GM12865 (cell line): Measurements from ENCODE around the gene FASTK.

Experiments
- DNase-seq: peaks from one replicate; pipeline ENCODE4 v3.0.0; 2010; ENCODE audit warnings: low read depth
- H3K4me3 ChIP-seq: 2 replicates; pipeline ENCODE4 v1.5.1; 2011; ENCODE audit warnings: mild to moderate bottlenecking, low read depth, low read length, control low read depth
- CTCF ChIP-seq: IDR thresholded peaks from 2 replicates; pipeline ENCODE4 v1.5.1; 2011; ENCODE audit warnings: low read length, control low read depth, low read depth, inconsistent platforms; ENCODE audit not compliant: insufficient read depth; ENCODE audit errors: missing control alignments

FASTK gene

GRCh38 chr7:151068069-151068773 lies 12.4 kb downstream of the FASTK start:
- DNase-seq = no peak

DNA sequence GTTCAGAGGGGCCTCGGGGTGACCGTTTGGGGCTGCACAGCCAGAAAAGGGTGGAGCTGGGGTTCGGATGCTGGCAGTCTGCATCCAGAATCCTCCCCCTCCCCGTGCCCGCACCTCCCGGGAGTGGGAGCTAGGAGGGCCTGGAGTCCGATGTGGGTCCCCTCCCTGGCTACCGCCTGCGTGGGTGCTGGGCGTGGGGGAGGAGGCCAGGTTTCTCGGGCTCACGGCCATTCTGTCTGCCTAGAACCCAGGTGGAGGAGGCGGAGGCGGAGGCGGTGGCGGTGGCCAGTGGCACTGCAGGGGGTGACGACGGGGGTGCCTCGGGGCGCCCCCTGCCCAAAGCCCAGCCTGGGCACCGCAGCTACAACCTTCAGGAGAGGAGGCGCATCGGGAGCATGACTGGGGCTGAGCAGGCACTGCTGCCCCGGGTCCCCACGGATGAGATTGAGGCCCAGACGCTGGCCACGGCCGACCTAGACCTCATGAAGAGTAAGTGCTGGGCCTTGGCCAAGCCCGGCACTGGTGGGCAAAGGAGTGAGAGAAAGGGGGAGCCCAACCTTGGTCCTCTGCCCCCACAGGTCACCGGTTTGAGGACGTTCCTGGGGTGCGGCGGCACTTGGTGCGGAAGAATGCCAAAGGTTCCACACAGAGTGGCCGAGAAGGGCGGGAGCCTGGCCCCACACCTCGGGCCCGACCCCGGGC lies 14.2 kb downstream of the FASTK start:
- no peak overlapping the region for H3K4me3 ChIP-seq
- TF ChIP-seq CTCF = no peak
- DNase-seq = no peak

More at GRCh38 chr7:151068069-151068773, 12.4 kb downstream of the FASTK start:
- H3K4me3 ChIP-seq = no peak overlapping the region
- no peak for TF ChIP-seq CTCF

GRCh38 chr7:151065516-151065915 lies 15.1 kb downstream of the FASTK start:
- no peak for TF ChIP-seq CTCF
- DNase-seq = no peak
- no peak overlapping the region for H3K4me3 ChIP-seq

DNA sequence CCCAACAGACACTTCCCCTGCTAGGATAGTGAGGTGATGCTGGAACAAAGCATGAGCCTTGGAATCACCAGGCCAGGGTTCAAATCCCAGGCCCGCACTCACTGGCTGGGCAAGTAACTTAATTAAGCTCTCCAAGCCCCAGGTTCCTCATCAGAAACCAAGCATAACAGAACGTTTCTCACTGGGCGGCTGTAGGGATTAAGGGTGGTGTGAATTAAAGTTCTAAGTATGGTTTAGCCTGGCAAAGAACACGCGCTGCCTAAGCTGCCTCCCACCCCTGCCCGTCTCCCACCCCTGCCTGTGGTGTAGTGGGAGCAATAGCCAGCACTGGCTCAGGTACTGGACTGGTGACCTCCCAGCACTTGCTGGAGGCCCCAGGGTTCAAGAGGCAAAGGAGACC lies 15.6 kb downstream of the FASTK start:
- no peak overlapping the region for H3K4me3 ChIP-seq
- no peak for DNase-seq
- no peak for TF ChIP-seq CTCF

DNA sequence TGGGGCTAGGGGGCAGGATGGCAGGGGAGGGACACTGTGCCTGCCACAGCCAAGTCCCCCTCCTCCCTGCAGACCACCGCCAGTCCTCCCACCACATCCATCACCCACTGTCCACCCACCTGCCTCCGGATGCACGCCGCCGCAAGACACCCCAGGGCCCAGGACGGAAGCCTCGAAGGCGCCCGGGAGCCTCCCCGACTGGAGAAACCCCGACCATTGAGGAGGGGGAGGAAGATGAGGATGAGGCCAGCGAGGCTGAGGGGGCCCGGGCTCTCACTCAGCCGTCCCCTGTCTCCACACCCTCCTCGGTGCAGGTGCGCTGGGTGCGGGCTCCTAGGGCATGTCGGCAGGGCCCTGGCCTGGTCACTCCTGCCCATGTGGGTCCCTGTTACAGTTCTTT lies 16.2 kb downstream of the FASTK start:
- no peak for DNase-seq
- H3K4me3 ChIP-seq = no peak overlapping the region
- TF ChIP-seq CTCF = no peak

DNA sequence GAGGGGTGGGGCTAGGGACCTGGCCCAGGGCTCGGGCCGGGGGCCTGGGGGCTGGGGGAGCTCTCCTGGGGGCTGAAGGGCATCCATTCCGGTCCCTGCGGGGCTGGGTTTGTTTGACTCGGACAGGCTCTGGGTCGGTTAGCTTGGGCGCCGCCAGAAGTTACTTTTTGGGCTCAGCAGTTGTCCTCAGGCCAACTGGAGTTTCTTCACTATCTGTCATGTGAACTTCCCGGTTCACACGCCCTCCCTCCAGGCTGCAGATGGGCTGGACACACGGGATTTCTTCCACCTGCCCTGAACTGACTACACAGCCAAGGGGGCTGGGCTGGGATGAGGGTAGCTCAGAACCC lies 17.4 kb downstream of the FASTK start:
- no peak for DNase-seq
- no peak overlapping the region for H3K4me3 ChIP-seq
- TF ChIP-seq CTCF = no peak
